Upper lobe of right lung (tissue), 1 donor: ENCODE results near the gene DCBLD2. TPM values are rescaled to one million over a fixed set of nuclear protein-coding genes. Genes with fewer than 3 reads are reported as not detected.
A peak's percentile ranks its signal among the peaks of the same experiment; 100 is the strongest.

Source experiments
- ATAC-seq: fragments of 200-7000 bp; cut with Tn5 transposase; one replicate; pipeline ENCODE4 v1.9.1; 2020; ENCODE audit warnings: mild to moderate bottlenecking, moderate library complexity
- DNase-seq: peaks from one replicate; pipeline ENCODE4 v3.0.0-alpha.2; 2020
- H3K27ac ChIP-seq: fragments of 200-600 bp; one replicate; pipeline ENCODE4 v1.8.0; 2022
- H3K27me3 ChIP-seq: fragments of 200-600 bp; one replicate; pipeline ENCODE4 v1.8.0; 2022; ENCODE audit warnings: mild to moderate bottlenecking
- H3K36me3 ChIP-seq: fragments of 200-600 bp; one replicate; pipeline ENCODE4 v1.8.0; 2022
- H3K4me1 ChIP-seq: fragments of 200-600 bp; one replicate; pipeline ENCODE4 v1.8.0; 2022
- H3K4me3 ChIP-seq: fragments of 200-600 bp; one replicate; pipeline ENCODE4 v1.8.0; 2022; ENCODE audit warnings: mild to moderate bottlenecking
- H3K9me3 ChIP-seq: fragments of 200-600 bp; one replicate; pipeline ENCODE4 v1.8.0; 2022
- intact Hi-C: fragments of 100-400 bp; cut with DNase I; formaldehyde crosslinking; loops from one replicate; pipeline ENCODE4 v1.11.0; 2022
- total RNA-seq: library from RNA; stranded (reverse); fragmentation: NEBNext Ultra II Directional; extraction: Animal tissue kit (Norgen Biotek cat#: 25700); gene quantifications from one replicate; pipeline ENCODE4 v1.2.1, GENCODE V29; 2021
- TF ChIP-seq, protein P1 (sequence below): fragments of 200-600 bp; IDR thresholded peaks from one replicate; pipeline ENCODE4 v1.8.0; 2022; ENCODE audit warnings: antibody characterized with exemption
- donor health status: DM: no; HTN: yes; CAD: no; lungs with severe emphysema.

DCBLD2 gene
- total RNA-seq, 1 donor from 2014 or later = 35.8 TPM

- TF ChIP-seq, protein P1, sequence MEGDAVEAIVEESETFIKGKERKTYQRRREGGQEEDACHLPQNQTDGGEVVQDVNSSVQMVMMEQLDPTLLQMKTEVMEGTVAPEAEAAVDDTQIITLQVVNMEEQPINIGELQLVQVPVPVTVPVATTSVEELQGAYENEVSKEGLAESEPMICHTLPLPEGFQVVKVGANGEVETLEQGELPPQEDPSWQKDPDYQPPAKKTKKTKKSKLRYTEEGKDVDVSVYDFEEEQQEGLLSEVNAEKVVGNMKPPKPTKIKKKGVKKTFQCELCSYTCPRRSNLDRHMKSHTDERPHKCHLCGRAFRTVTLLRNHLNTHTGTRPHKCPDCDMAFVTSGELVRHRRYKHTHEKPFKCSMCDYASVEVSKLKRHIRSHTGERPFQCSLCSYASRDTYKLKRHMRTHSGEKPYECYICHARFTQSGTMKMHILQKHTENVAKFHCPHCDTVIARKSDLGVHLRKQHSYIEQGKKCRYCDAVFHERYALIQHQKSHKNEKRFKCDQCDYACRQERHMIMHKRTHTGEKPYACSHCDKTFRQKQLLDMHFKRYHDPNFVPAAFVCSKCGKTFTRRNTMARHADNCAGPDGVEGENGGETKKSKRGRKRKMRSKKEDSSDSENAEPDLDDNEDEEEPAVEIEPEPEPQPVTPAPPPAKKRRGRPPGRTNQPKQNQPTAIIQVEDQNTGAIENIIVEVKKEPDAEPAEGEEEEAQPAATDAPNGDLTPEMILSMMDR = no peak
- intact Hi-C loops = no loop called here
- Histone ChIP-seq H3K4me1 (peaks cover 5% of the 10 kb centered on the region), H3K27ac (no peak overlapping the region), H3K36me3 (peaks cover 27% of the 10 kb centered on the region), H3K4me3 (no peak overlapping the region), H3K27me3 (no peaks in the 10 kb centered on the region), H3K9me3 (no peaks in the 10 kb centered on the region)
- DNase-seq = no peak
- ATAC-seq = peak; percentile 42
Measured at GRCh38 chr3:98811048-98811447, 90.4 kb downstream of the DCBLD2 start.

DNA sequence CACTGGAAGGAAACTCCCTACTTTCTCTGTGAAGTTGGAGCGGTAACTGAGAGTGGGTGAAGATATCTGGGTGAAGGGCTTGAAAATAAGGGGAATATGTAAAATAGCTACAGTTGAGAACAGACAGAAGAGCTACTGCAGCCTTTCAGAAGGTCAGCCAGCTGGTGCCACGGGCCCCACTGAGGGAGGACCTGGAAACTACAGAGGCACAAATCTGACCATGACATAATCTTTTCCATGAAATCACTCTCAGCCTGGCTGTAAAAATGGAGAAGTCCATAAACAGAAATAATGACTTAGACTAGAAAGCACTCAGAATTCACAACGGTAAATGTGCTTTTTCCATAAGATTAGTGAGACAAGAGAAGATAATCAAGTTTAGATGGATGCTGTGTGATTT, 91.9 kb downstream of the DCBLD2 start:
- Histone ChIP-seq H3K27ac (no peak overlapping the region), H3K4me1 (peaks cover 5% of the 10 kb centered on the region), H3K36me3 (peaks cover 40% of the 10 kb centered on the region), H3K4me3 (no peak overlapping the region), H3K9me3 (no peaks in the 10 kb centered on the region), H3K27me3 (no peaks in the 10 kb centered on the region)
- DNase-seq = no peak
- ATAC-seq = peak; percentile 62
- TF ChIP-seq, protein P1 = no peak
- intact Hi-C loops = loop anchor here (10.0 kb wide), 1 partner anchor 215 kb away; the partner anchor contains the start of gene CPOX

DNA sequence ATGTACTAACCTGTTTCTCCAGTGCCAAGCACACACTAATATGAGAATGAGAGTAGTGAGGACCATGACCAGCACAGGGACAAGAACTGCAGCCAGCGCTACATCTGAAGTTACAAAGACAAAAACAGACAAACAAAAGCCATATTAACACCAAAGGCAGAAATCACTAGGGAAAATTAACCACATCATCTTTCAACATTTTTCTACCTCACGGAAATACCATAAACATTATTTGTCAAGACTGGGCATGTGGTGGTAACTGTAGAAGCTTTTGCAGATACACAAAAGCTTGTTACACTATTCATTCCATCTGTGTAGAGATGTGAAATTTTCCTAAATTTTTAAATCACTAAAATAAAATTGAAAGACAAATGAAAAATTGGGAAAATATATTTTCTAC, 93.4 kb downstream of the DCBLD2 start:
- DNase-seq (no peak), ATAC-seq (no peak)
- H3K4me1 ChIP-seq = peaks cover 5% of the 10 kb centered on the region
- no peaks in the 10 kb centered on the region for H3K9me3 ChIP-seq
- intact Hi-C loops = loop anchor here (10.0 kb wide), 1 partner anchor 213 kb away; the partner anchor contains the start of gene CPOX
- TF ChIP-seq, protein P1 = no peak
- H3K27me3 ChIP-seq = no peaks in the 10 kb centered on the region
- no peak overlapping the region for H3K27ac ChIP-seq
- no peak overlapping the region for H3K4me3 ChIP-seq
- H3K36me3 ChIP-seq = peaks cover 40% of the 10 kb centered on the region

DNA sequence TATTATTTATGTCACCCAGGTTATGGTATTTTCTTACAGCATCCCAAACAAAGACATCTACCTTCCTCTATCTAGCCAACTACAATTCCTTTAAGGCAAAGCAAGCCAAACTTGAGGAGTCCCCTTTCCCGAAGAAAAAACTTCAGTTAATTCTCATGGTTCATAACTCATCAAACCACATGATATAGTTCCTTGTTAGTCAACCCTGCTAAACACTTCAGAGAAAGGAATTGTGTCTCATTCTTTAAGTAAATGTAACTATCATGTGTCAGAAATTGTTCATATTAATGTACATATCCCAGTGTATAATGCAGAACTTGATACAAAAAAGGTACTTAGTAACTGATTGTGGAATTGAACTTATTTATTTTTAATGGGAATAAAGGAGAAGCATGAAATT, 93.9 kb downstream of the DCBLD2 start:
- Histone ChIP-seq H3K27me3 (no peaks in the 10 kb centered on the region), H3K4me3 (no peak overlapping the region), H3K36me3 (peaks cover 40% of the 10 kb centered on the region), H3K27ac (no peak overlapping the region), H3K9me3 (no peaks in the 10 kb centered on the region), H3K4me1 (peaks cover 5% of the 10 kb centered on the region)
- intact Hi-C loops = loop anchor here (10.0 kb wide), 1 partner anchor 213 kb away; the partner anchor contains the start of gene CPOX
- DNase-seq = no peak
- TF ChIP-seq, protein P1 = no peak
- ATAC-seq = no peak

- no peak for DNase-seq
- no peak overlapping the region for H3K27ac ChIP-seq
- H3K27me3 ChIP-seq = no peaks in the 10 kb centered on the region
- TF ChIP-seq, protein P1 = no peak
- H3K4me1 ChIP-seq = peaks cover 5% of the 10 kb centered on the region
- no peak for ATAC-seq
- H3K9me3 ChIP-seq = no peaks in the 10 kb centered on the region
- H3K4me3 ChIP-seq = no peak overlapping the region
- H3K36me3 ChIP-seq = peaks cover 40% of the 10 kb centered on the region
- intact Hi-C loops = loop anchor here (10.0 kb wide), 1 partner anchor 212 kb away; the partner anchor contains the start of gene CPOX
Measured at GRCh38 chr3:98807011-98807410, 94.5 kb downstream of the DCBLD2 start.

DNA sequence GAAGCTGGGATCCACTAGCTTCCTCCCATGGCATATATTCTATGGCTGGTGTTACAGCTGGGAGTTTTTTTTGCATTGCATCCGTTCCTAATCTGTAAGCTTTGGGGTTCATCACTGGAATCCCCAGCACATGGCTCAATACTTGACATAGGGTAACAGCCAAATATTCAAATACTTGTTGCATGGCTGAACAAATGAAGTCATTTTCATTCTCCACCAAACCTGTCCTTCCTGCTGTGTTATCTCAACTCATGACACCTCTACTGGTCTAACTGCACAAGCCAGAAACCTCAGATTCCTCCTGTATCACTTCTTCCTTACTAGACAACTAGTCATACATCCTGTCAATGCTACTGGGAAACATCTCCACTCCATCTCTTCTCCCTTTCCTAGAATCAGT, 95.0 kb downstream of the DCBLD2 start:
- Histone ChIP-seq H3K27ac (no peak overlapping the region), H3K36me3 (peaks cover 40% of the 10 kb centered on the region), H3K9me3 (no peaks in the 10 kb centered on the region), H3K27me3 (no peaks in the 10 kb centered on the region), H3K4me3 (no peak overlapping the region), H3K4me1 (peaks cover 5% of the 10 kb centered on the region)
- DNase-seq (no peak), ATAC-seq (no peak)
- intact Hi-C loops = loop anchor here (10.0 kb wide), 1 partner anchor 212 kb away; the partner anchor contains the start of gene CPOX
- TF ChIP-seq, protein P1 = no peak
